GM10266 (cell line): ENCODE measurements around the gene CYSRT1.

ENCODE experiments used
- DNase-seq: peaks from one replicate; pipeline ENCODE4 v3.0.0; 2012; ENCODE audit errors: extremely low spot score
- TF ChIP-seq, protein P1 (sequence below): IDR thresholded peaks from 2 replicates; pipeline ENCODE4 v1.5.1; 2012; ENCODE audit warnings: mild to moderate bottlenecking, low read depth; ENCODE audit not compliant: control insufficient read depth, insufficient read depth; ENCODE audit errors: missing control alignments

CYSRT1 gene

DNA sequence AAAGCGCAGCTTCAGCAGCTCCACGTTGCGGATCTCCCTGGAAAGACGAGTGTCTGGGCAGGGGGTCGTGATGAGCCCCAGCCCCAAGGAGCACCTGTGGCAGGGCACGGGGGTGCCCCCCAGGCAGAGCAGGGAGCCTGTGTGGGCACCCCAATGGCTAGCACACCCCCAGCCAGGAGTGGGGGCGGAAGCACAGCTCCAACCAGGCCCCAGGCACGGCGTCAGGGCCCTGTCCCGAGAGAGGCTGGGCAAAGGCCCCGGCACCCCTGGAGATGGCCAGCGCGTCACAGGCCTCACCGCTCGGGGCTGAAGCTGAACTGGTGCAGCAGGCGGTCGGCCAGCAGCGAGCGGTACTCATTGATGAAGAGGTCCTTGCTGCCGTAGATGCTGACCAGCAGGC is 44.5 kb upstream of the CYSRT1 start:
- TF ChIP-seq, protein P1, sequence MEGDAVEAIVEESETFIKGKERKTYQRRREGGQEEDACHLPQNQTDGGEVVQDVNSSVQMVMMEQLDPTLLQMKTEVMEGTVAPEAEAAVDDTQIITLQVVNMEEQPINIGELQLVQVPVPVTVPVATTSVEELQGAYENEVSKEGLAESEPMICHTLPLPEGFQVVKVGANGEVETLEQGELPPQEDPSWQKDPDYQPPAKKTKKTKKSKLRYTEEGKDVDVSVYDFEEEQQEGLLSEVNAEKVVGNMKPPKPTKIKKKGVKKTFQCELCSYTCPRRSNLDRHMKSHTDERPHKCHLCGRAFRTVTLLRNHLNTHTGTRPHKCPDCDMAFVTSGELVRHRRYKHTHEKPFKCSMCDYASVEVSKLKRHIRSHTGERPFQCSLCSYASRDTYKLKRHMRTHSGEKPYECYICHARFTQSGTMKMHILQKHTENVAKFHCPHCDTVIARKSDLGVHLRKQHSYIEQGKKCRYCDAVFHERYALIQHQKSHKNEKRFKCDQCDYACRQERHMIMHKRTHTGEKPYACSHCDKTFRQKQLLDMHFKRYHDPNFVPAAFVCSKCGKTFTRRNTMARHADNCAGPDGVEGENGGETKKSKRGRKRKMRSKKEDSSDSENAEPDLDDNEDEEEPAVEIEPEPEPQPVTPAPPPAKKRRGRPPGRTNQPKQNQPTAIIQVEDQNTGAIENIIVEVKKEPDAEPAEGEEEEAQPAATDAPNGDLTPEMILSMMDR: no peak
- no peak for DNase-seq

- TF ChIP-seq, protein P1: no peak
- DNase-seq: no peak
These were observed 43.3 kb upstream of the CYSRT1 start for GRCh38 chr9:137181680-137182079.

GRCh38 chr9:137182836-137183235 is 42.1 kb upstream of the CYSRT1 start:
- DNase-seq: no peak

DNA sequence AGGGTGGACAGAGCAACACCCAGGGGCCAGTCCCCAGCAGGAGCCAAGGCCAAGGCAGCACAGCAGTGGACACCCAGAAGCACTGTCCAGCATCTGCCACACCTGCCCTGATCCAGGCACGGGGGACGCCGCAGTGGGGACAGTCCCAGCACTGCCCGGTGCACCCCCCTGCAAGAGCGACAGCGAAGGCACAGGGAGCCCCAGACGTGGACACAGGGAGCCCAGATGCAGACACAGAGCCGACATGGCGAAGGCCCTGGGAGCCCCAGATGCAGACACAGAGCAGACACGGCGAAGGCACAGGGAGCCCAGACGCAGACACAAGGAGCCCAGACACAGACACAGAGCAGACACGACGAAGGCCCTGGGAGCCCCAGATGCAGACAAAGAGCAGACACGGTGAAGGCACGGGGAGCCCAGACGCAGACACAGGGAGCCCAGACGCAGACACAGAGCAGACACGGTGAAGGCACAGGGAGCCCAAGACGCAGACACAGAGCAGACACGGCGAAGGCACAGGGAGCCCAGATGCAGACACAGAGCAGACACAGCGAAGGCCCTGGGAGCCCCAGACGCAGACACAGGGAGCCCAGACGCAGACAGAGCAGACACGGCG is 40.9 kb upstream of the CYSRT1 start:
- DNase-seq: no peak
- TF ChIP-seq, protein P1: no peak

More at GRCh38 chr9:137182836-137183235, 42.1 kb upstream of the CYSRT1 start:
- TF ChIP-seq, protein P1: no peak

- TF ChIP-seq, protein P1: no peak
- no peak for DNase-seq
These were observed 39.9 kb upstream of the CYSRT1 start for GRCh38 chr9:137184881-137185660.

GRCh38 chr9:137185921-137186320 is 39.1 kb upstream of the CYSRT1 start:
- DNase-seq: no peak
- TF ChIP-seq, protein P1: no peak

- no peak for DNase-seq
- TF ChIP-seq, protein P1: no peak
These were observed 38.6 kb upstream of the CYSRT1 start for GRCh38 chr9:137186385-137186784.
